ENCODE results near the gene STK32C.

The STK32C gene

DNA sequence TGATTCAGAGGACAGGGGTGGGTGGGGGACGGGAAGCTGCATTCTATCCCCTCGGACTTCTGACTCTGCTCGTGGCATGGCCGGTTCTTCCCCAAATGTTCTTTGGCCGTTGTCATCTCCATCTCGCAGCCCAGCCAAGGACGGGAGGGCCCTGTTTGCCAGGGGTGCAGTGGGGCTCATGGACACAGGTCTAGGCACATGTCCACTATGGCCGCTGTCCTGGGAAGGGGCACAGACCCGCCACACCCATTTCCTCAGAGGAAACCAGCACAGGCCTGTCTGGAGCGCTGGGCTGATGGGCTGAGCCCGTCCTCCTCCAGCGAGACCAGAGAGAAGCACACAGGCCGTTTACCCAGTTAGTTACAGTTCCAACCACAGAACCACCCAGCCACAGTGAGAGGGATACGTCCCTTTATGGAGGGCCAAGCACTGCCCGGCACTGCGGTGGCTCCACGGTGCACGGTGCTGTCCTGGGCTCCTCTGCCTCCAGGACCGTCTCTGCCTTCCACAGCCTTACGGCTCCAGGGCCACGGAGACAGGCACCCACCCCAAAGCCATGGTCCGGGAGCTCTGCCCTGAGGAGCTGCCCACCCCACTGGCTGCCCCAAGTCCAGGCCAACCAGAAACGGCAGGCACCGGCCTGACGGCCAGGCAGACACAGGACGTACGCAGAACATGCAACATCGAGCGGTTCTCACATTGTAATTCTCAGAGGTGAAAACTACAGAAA is 100.8 kb downstream of the STK32C start:
- DNase-seq: no peak

DNA sequence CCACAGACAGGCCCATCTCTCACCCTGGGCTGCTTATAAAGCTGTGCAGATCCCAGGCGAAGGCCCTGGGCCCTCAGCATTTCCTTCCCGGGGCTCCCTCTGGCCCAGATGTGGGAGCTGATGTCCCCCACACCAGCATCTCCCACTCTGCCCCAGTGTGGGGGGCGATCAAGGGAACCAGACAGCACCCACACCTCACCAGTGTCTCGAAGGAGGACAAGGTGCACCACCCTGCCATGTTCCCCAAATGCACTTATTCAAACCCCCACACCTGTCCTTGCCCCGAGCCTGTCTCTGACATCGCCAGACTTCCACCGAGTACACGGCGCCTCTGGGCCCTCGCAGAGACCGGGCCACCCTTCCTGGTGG is 101.4 kb downstream of the STK32C start:
- no peak for DNase-seq

DNA sequence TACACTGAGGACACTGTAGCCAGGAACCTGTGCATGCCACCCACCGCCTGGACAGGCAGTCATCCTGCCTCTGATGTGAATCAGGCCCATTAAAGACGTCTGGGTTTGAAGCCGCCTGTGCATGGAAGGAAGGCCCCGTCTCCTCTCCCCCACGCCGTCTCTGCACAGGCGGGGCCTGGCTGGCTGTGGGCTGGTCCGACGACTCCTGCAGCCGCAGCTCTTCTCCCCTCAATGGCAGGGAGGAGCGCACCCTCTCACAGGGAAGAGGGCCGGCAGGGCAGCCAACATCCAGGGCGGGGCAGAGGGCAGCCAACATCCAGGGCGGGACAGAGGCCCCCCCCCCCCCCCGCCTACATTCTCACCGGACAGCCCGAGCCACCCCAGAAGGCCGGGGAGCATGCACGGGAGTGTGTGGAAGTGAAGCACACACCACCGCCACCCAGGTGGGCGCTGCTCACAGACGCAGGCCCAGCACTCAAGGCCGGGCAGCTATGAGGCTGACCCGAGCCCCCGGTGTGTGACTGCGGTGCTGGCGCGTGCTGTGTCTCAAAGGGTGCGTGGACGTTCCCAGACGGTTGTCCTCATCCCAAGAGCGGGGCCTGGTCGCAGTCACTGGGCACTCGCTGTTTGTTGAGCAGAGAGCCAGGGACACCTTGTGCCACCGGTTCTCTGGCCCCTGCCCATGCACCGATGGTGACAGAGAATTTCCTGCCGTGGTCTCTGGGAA is 101.9 kb downstream of the STK32C start:
- no peak for DNase-seq

DNA sequence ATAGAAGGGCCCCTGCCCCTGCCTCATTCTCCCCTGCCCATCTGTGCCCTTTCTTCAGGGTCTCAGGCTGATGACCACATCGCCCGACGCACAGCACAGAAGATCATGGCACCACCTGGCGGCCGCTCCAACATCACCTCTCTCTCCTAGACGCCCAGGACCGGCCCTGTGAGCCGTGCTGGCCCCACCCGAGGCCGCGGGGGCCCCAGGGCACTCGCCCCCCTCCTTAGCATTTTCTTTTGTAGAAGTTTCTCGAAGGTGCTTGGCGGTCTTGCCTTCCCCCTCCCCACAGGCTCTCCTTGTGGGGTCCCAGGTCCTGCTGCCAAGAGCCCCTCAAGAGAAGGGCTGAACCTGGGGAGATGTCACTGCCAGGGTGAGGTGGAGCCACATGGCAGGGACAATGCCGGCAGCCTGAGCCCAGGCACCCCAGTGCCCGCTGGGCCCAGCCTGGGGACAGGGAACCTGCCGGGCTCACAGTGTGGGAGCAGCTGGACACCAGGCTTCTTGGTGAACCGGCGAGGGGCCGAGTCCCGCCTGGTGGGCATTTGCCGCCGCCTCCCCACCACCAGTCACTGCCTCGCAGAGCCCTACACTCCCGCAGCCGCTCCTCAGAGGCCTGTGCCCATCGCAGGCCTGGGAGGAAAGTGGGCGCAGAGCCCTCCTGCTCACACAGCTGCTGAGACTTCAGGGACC is 102.8 kb downstream of the STK32C start:
- DNase-seq: no peak

DNA sequence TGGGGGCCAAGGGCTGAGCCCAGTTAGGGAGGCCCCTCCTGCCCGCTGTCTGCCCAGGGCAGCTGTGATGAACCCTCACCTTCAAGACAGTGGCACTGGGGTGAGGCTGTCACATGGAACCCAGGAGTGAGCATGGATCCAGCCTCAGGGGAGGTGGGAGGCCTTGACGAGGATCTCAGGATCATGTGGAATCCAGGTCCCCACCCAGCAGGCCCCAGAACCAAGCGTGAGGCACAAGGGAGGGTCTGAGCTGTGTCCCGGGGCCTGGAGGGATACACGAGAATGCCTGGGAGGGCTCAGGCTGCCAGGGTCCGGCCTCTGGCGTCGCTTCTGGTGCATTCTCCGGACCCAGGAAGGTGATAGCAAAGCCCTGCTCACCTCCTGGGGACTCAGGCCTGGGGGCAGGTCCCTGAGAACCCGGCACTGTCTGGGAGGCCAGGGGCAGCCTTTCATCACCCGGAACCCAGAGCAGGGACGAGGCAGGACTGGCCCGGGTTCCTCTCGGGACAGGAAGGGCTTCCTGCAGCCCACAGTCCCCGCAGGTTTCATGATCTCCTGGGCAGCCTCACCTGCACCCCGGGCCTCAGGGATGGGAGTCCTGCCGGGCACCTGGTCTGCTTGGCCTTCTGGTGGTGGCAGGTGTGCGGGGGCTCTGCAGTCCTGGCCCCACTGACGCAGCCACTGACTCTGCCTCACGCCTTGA is 103.5 kb downstream of the STK32C start:
- no peak for DNase-seq

GRCh38 chr10:132203256-132204077 is 104.3 kb downstream of the STK32C start:
- no peak for DNase-seq

DNA sequence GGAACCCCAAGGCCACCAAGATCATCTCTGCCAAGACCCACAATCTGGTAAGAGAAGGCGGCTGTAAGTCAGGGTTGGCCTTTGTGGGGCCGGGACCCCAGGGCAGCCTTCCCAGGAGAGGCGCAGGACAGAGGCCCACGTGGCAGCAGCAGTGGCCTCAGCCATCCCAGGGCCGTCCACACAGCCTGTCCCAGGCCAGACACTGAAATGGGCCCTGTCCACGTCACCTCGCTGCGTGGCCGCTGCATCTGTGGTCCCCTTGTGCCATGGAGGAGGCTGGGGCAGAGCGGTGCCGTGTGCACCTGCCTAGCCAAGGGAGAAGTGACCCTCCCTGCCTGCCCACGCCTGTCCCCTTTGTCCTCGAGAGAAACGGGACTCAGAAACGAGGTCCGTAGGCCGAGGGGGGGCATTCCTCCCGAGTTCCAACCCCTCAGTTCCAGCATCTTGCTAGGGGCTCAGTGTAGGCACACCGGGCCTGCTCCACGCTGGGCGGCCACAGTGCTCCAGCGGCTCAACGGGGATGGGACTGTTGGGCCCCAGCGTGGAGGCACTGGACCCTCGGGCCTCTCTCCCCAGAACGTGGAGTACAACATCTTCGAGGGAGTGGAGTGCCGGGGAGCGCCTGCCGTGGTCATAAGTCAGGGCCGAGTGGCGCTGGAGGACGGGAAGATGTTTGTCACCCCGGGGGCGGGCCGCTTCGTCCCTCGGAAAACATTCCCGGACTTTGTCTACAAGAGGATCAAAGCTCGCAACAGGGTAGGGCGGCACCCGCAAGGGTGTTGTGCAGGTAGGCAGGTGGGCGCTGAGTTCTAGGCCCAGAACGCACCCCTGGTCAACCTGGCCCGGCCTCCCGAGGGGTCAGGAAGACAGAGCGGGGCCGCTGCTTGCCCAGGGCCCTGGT is 105.4 kb downstream of the STK32C start:
- DNase-seq: no peak

DNA sequence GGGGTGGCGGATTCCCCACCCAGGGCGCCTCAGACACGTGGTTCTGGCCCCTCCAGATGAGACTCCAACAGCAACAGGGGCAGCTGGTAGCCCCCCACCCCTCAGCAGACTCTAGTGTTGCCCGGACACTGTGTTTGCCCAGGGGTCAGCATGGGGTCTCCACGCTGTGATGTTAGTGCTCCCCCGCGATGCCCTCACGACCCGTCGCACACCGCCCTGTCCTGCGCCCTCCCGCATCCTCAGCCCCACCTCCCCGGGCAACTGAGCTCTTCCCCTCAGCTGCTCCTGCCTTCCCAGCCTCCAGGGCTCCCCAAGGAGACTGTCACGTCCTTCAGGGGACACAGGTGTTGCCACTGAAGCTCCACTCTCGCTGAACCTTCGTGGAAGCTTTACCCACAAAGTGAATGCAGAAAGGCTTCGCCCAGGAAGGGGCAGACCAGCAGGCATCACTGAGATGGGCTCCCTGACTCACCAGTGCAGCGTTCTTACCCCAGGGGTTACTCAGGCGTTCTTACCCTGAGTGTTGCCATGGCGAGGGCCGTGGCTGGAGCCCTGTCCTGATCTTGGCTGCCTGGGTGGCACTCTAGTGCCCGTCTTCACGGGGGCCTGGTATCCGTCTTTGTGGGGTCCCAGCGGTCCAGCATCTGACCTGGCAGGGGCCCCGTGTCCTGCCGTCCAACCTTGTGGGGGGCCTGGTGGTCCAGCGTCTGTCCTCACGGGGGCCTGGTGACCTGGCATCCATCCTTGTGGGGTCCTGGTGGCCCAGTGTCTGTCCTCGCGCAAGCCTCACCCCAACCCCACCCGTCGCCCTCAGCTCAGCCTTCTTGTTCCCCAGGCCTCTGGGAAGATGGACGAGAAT is 106.4 kb downstream of the STK32C start:
- no peak for DNase-seq

DNA sequence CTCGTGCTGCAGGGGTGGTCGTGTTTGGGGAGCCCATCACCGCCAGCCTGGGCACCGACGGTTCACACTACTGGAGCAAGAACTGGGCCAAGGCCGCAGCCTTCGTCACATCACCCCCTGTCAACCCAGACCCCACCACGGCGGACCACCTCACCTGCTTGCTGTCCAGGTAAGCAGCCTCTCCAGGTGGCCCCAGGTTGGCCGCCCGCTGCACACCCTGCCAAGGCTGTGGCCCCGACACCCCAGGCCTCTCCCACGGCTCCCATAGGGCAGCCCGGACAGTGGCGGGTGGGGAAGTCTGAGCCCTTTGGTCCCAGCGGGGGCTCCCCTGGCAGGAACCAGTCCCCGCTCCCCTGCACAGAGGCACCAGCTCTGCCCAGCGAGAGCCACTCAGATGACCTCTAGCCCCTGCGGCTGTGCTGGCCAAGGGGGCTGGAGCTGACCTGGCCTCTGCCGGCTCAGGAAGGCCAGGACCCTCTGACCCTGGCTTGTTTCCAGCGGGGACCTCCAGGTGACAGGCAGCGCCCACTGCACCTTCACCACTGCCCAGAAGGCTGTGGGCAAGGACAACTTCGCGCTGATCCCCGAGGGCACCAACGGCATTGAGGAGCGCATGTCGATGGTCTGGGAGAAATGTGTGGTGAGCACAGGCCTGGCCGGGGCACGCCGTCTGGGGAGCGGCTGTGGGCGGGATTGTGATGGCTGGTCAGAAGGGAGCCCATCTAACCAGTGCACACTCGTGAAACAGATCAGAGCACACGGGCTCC is 107.2 kb downstream of the STK32C start:
- no peak for DNase-seq

- DNase-seq: no peak
Observed at GRCh38 chr10:132199854-132200311, 107.9 kb downstream of the STK32C start.

GRCh38 chr10:132199268-132199853 is 108.4 kb downstream of the STK32C start:
- DNase-seq: no peak

DNA sequence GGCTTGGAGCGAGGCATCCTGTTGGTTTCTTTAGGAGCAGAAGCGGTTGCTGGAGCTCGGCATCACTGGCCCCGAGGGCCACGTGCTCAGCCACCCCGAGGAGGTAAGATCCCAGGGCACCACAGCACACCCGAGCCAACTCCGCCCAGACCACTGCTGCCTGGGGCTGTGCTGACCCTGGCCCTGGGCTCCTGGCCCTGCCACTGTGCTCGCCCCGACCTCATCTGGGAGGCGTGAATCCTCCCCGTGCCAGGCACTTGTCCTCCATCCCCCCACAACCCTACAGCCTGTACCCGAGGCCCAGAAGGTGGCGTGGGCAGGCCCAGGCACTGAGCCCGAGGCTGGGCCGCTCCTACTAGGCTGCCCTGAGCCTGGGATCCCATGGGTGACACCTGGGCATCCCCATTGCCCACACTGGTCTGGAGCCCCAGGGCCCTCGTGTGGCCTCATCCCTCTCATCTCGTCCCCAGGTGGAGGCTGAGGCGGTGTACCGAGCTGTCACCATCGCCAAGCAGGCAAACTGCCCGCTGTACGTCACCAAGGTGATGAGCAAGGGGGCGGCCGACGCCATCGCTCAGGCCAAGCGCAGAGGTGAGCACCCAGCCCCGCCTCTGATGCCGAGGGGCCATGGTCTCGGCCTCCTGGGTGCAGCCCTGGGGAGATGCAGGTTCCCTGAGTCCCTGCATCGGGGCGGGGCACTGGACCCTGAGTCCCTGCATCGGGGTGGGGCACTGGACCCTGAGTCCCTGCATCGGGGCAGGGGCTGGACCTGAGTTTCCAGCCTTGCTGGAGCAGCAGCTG is 109.2 kb downstream of the STK32C start:
- DNase-seq: no peak

DNA sequence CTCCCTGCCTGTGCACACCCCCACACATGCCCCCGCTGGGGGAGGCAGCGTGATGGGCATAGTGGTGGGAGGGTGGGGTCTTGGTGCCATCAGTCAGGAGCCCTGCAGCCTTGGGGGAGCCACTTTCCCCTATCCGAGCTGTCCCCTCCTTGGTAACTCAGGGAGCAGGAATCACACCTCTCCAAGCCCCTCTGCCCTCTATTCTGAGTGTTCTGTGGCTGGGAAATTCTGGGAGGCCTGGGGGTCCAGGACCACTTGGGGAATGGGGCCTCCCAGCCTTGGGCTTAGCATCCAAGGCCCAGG is 109.7 kb downstream of the STK32C start:
- DNase-seq: no peak

GRCh38 chr10:132197271-132198067 is 110.3 kb downstream of the STK32C start:
- no peak for DNase-seq

GRCh38 chr10:132196178-132197113 is 111.3 kb downstream of the STK32C start:
- DNase-seq: no peak

- DNase-seq: no peak
Observed at GRCh38 chr10:132195366-132196075, 112.2 kb downstream of the STK32C start.
